ENCODE results near the gene GGA3.

Gene GGA3, protein sequence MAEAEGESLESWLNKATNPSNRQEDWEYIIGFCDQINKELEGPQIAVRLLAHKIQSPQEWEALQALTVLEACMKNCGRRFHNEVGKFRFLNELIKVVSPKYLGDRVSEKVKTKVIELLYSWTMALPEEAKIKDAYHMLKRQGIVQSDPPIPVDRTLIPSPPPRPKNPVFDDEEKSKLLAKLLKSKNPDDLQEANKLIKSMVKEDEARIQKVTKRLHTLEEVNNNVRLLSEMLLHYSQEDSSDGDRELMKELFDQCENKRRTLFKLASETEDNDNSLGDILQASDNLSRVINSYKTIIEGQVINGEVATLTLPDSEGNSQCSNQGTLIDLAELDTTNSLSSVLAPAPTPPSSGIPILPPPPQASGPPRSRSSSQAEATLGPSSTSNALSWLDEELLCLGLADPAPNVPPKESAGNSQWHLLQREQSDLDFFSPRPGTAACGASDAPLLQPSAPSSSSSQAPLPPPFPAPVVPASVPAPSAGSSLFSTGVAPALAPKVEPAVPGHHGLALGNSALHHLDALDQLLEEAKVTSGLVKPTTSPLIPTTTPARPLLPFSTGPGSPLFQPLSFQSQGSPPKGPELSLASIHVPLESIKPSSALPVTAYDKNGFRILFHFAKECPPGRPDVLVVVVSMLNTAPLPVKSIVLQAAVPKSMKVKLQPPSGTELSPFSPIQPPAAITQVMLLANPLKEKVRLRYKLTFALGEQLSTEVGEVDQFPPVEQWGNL

DNA sequence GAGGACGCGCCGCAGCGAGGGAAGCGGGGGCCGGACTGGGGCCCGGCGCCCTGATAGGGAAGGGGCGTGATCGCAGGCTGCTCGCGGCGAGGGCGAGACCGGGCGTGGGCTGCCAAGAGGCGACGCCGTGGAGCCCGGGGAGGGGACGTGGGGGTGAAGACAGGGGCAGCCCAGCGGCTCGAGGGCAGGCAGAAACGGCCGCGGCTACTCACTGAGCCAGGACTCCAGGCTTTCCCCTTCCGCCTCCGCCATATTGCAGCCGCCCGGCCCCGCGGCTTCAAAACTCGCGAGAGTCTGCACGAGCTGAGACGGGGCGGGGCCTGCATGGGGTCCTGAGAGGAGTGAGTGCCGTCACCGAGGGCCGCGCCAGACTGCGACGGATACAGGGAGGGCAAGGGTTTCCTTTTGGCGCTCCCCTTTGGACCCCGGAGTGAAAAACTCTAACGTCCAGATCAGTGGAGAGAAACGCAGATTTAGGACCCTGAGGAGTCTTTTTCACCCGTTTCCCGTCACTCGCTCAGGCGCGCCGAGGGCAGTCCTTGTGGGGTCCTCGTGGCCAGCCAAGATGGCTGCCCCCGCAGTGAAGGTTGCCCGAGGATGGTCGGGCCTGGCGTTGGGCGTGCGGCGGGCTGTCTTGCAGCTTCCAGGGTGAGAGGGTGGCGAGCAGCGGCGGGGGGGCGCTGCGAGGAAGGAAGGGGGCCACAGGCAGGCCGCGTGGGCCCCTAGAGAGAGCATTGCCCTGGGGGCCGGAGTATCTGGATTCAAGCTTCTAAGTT, at the start of gene GGA3, which contains the start of gene MRPS7:
Gene GGA3, minus strand, starts transcription at position 271 of the 776 bp plus-strand sequence. Its CDS starts 19 bp downstream, at position 252.
Gene MRPS7, plus strand, starts transcription at position 544 of the 776 bp plus-strand sequence. Its CDS starts 22 bp downstream, at position 566.
- Histone ChIP-seq H3K9ac (ENCODE audit: low read depth in 1 of 2, low read length in 2 of 2) (peak within 1 kb of the TSS; percentile 96 to 97), H3K4me1 (ENCODE audit: control insufficient read depth in 1 of 2, insufficient read depth in 2 of 2, low read length in 2 of 2) (peaks cover 27 to 35% of the 10 kb centered on the region in 2 donors), H3K4me3 (ENCODE audit: low read depth in 1 of 2, low read length in 2 of 2) (peak within 1 kb of the TSS; percentile 95 to 99), H3K9me3 (ENCODE audit: control insufficient read depth in 1 of 2, low read length in 2 of 2) (no peaks in the 10 kb centered on the region), H3K27me3 (ENCODE audit: control insufficient read depth in 1 of 2, insufficient read depth in 2 of 2, low read length in 2 of 2) (no peaks in the 10 kb centered on the region), H3K36me3 (ENCODE audit: control insufficient read depth in 1 of 2, insufficient read depth in 2 of 2, low read length in 2 of 2) (peaks cover 19 to 28% of the 10 kb centered on the region in 2 donors), H3K27ac (ENCODE audit: low read depth, low read length) (peak within 1 kb of the TSS; percentile 96)

- peak overlapping the region; percentile 83 for H3K27ac ChIP-seq (ENCODE audit: low read depth, low read length)
- H3K9ac ChIP-seq (ENCODE audit: low read depth in 1 of 2, low read length in 2 of 2) = peak overlapping the region; percentile 48 to 54
- no peaks in the 10 kb centered on the region for H3K36me3 ChIP-seq (ENCODE audit: control insufficient read depth in 1 of 2, insufficient read depth in 2 of 2, low read length in 2 of 2)
- no peaks in the 10 kb centered on the region for H3K9me3 ChIP-seq (ENCODE audit: control insufficient read depth in 1 of 2, low read length in 2 of 2)
- no peaks in the 10 kb centered on the region for H3K27me3 ChIP-seq (ENCODE audit: control insufficient read depth in 1 of 2, insufficient read depth in 2 of 2, low read length in 2 of 2)
- H3K4me1 ChIP-seq (ENCODE audit: control insufficient read depth in 1 of 2, insufficient read depth in 2 of 2, low read length in 2 of 2) = peaks cover 15 to 20% of the 10 kb centered on the region in 2 donors
- peak overlapping the region; percentile 16 to 35 for H3K4me3 ChIP-seq (ENCODE audit: low read depth in 1 of 2, low read length in 2 of 2)
Measured at GRCh38 chr17:75308732-75309629, 47.6 kb upstream of the GGA3 start.

DNA sequence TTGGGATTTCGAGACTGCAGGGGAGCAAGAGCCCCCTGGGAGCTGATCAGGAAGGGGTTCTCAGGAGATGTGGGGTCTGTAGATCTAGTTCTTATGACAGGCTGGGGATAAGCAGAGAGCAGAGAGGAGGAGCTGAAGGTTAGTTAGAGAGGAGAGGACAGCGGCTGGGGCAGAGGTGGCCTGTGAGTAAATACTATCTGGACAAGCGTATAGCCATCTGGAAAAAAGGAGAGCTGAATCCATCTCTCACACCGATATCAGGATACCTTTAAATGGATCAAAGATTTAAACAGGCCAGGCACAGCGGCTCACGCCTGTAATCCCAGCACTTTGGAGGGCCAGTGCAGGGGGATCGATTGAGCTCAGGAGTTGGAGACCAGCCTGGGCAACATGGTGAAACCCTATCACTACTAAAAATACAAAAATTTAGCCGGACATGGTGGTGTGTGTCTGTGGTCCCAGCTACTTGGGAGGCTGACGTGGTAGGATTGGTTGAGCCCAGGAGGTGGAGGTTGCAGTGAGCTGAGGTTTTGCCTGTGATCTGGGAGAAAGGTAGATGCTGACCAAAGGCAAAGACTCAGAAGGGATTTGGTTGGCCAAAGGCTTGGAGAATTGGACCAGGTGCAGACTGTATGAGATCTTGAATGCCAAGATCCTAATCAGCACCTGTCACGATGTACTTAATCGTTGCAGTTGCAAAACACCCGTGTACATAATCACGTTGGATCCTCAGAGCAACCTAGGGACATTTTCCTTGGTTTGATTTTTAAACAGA, 46.7 kb upstream of the GGA3 start:
- H3K4me1 ChIP-seq (ENCODE audit: control insufficient read depth in 1 of 2, insufficient read depth in 2 of 2, low read length in 2 of 2) = peaks cover 15 to 19% of the 10 kb centered on the region in 2 donors
- no peaks in the 10 kb centered on the region for H3K27me3 ChIP-seq (ENCODE audit: control insufficient read depth in 1 of 2, insufficient read depth in 2 of 2, low read length in 2 of 2)
- H3K9ac ChIP-seq (ENCODE audit: low read depth in 1 of 2, low read length in 2 of 2) = no peak overlapping the region

DNA sequence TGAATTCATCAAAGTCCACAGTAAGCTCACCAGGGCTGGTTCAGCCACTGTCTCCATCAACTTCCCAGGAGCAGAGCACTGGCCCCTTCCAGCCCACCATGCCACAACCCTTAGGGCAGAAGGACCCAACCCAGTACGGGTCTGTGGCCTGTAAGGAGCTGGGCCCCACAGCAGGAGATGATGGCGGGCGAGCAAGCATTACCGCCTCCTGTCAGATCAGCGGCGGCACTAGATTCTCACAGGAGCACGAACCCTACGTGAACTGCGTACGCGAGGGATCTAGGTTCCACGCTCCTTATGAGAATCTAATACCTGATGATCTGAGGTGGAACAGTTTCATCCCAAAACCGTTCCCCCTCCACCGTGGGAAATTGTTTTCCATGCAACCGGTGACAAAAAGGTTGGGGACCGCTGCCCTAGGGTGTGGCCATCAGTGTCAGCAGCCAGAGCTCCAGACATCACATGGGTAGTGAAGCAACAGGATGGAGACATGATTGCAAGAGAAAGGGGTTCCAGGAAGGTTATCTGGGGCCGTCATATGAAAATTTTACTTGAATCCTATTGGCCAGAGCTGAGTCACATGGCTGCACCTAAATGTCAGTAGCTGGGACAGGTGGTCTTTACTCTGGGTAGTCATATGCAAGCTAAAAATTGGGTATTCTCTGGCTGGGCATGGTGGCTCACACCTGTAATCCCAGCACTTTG, 40.2 kb upstream of the GGA3 start:
- no peaks in the 10 kb centered on the region for H3K9me3 ChIP-seq (ENCODE audit: control insufficient read depth in 1 of 2, low read length in 2 of 2)
- no peak overlapping the region for H3K4me3 ChIP-seq (ENCODE audit: low read depth in 1 of 2, low read length in 2 of 2)
- no peaks in the 10 kb centered on the region for H3K4me1 ChIP-seq (ENCODE audit: control insufficient read depth in 1 of 2, insufficient read depth in 2 of 2, low read length in 2 of 2)
- H3K27me3 ChIP-seq (ENCODE audit: control insufficient read depth in 1 of 2, insufficient read depth in 2 of 2, low read length in 2 of 2) = no peaks in the 10 kb centered on the region
- H3K27ac ChIP-seq (ENCODE audit: low read depth, low read length) = no peak overlapping the region
- no peaks in the 10 kb centered on the region for H3K36me3 ChIP-seq (ENCODE audit: control insufficient read depth in 1 of 2, insufficient read depth in 2 of 2, low read length in 2 of 2)
- H3K9ac ChIP-seq (ENCODE audit: low read depth in 1 of 2, low read length in 2 of 2) = no peak overlapping the region

More for the DNA sequence above, 46.7 kb upstream of the GGA3 start:
- H3K36me3 ChIP-seq (ENCODE audit: control insufficient read depth in 1 of 2, insufficient read depth in 2 of 2, low read length in 2 of 2) = no peaks in the 10 kb centered on the region
- H3K27ac ChIP-seq (ENCODE audit: low read depth, low read length) = no peak overlapping the region
- no peaks in the 10 kb centered on the region for H3K9me3 ChIP-seq (ENCODE audit: control insufficient read depth in 1 of 2, low read length in 2 of 2)
- H3K4me3 ChIP-seq (ENCODE audit: low read depth in 1 of 2, low read length in 2 of 2) = no peak overlapping the region

DNA sequence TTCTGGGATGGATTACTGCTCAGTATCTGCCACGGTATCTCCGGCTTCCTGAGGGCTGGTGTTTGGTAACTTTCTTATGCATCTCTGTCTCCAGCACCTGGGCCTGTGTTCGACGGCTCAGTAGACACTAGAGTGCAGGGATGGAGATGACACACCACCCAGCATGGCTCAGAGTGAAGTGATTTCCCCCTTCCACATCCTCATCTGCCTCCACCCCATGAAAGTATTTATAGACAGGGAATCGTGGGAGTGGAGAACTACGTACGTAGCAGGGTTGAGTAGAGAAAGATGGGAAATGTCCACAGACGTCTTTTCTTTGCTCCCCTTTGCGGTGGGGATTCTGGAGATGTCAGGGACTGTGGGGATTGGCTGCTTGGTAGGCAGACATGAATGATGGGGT, 39.6 kb upstream of the GGA3 start:
- H3K27ac ChIP-seq (ENCODE audit: low read depth, low read length) = no peak overlapping the region
- no peaks in the 10 kb centered on the region for H3K4me1 ChIP-seq (ENCODE audit: control insufficient read depth in 1 of 2, insufficient read depth in 2 of 2, low read length in 2 of 2)

DNA sequence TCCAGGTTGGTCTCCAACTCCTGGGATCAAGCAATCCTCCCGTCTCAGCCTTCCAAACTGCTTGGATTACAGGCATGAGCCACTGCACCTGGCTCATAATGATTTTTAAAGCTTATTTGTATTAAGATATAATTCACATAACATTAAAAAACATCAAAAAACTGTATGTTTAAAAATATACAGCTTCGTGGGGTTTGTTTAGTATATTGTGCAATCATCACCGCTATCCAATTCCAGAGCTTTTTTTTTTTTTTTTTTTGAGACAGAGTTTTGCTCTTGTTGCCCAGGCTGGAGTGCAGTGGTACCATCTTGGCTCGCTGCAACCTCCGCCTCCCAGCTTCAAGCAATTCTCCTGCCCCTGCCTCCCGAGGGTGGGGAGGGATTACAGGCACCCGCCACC, 38.9 kb upstream of the GGA3 start:
- H3K9ac ChIP-seq (ENCODE audit: low read depth in 1 of 2, low read length in 2 of 2) = no peak overlapping the region
- H3K36me3 ChIP-seq (ENCODE audit: control insufficient read depth in 1 of 2, insufficient read depth in 2 of 2, low read length in 2 of 2) = no peaks in the 10 kb centered on the region
- H3K27me3 ChIP-seq (ENCODE audit: control insufficient read depth in 1 of 2, insufficient read depth in 2 of 2, low read length in 2 of 2) = no peaks in the 10 kb centered on the region
- H3K9me3 ChIP-seq (ENCODE audit: control insufficient read depth in 1 of 2, low read length in 2 of 2) = no peaks in the 10 kb centered on the region
- no peak overlapping the region for H3K4me3 ChIP-seq (ENCODE audit: low read depth in 1 of 2, low read length in 2 of 2)
- H3K4me1 ChIP-seq (ENCODE audit: control insufficient read depth in 1 of 2, insufficient read depth in 2 of 2, low read length in 2 of 2) = peaks cover 3 to 7% of the 10 kb centered on the region in 2 donors
- no peak overlapping the region for H3K27ac ChIP-seq (ENCODE audit: low read depth, low read length)

More for the DNA sequence above, 39.6 kb upstream of the GGA3 start:
- Histone ChIP-seq H3K9ac (ENCODE audit: low read depth in 1 of 2, low read length in 2 of 2) (no peak overlapping the region), H3K36me3 (ENCODE audit: control insufficient read depth in 1 of 2, insufficient read depth in 2 of 2, low read length in 2 of 2) (no peaks in the 10 kb centered on the region), H3K27me3 (ENCODE audit: control insufficient read depth in 1 of 2, insufficient read depth in 2 of 2, low read length in 2 of 2) (no peaks in the 10 kb centered on the region), H3K4me3 (ENCODE audit: low read depth in 1 of 2, low read length in 2 of 2) (no peak overlapping the region), H3K9me3 (ENCODE audit: control insufficient read depth in 1 of 2, low read length in 2 of 2) (no peaks in the 10 kb centered on the region)

GRCh38 chr17:75295201-75296158, 34.1 kb upstream of the GGA3 start:
- H3K9me3 ChIP-seq (ENCODE audit: control insufficient read depth in 1 of 2, low read length in 2 of 2) = no peaks in the 10 kb centered on the region
- H3K27me3 ChIP-seq (ENCODE audit: control insufficient read depth in 1 of 2, insufficient read depth in 2 of 2, low read length in 2 of 2) = no peaks in the 10 kb centered on the region
- no peaks in the 10 kb centered on the region for H3K36me3 ChIP-seq (ENCODE audit: control insufficient read depth in 1 of 2, insufficient read depth in 2 of 2, low read length in 2 of 2)
- peak overlapping the region in 1 of 2 donors; percentile 26 for H3K4me3 ChIP-seq (ENCODE audit: low read depth in 1 of 2, low read length in 2 of 2)
- no peak overlapping the region for H3K9ac ChIP-seq (ENCODE audit: low read depth in 1 of 2, low read length in 2 of 2)
- peak overlapping the region; percentile 73 for H3K27ac ChIP-seq (ENCODE audit: low read depth, low read length)
- peaks cover 6 to 9% of the 10 kb centered on the region in 2 donors for H3K4me1 ChIP-seq (ENCODE audit: control insufficient read depth in 1 of 2, insufficient read depth in 2 of 2, low read length in 2 of 2)
